HG03139 (cell line): ENCODE data around the gene VAC14.
"Not testable (repeated sequence)": the region's sequence is repeated elsewhere in the genome, so short reads cannot be mapped to it uniquely, and the experiment has no call there.

Source experiments
- ATAC-seq: cut with Tn5 transposase; IDR thresholded peaks from one replicate; pipeline ENCODE4 v1.9.1; 2021; ENCODE audit not compliant: unreplicated experiment

VAC14 gene

GRCh38 chr16:70648606-70649005, 152.4 kb downstream of the VAC14 start:
- ATAC-seq, result no peak

GRCh38 chr16:70647441-70648359, 153.3 kb downstream of the VAC14 start:
- no peak for ATAC-seq

- ATAC-seq, result no peak
These were observed 154.4 kb downstream of the VAC14 start, which contains the start of gene IL34 for GRCh38 chr16:70646260-70647241. Gene IL34, plus strand, starts transcription at chr16:70646559. Its CDS starts 389 bp downstream, at chr16:70646948.

- ATAC-seq, result no peak
These were observed 156.0 kb downstream of the VAC14 start for GRCh38 chr16:70644763-70645597.

- not testable (repeated sequence) for ATAC-seq
These were observed 157.7 kb downstream of the VAC14 start for GRCh38 chr16:70643264-70643663.

GRCh38 chr16:70642633-70643032, 158.3 kb downstream of the VAC14 start:
- no peak for ATAC-seq

- no peak for ATAC-seq
These were observed 161.9 kb downstream of the VAC14 start for GRCh38 chr16:70638814-70639792.
